ENCODE data around the gene TENM4. TPM values are rescaled to one million over a fixed set of nuclear protein-coding genes. Genes with fewer than 3 reads are reported as not detected.

TENM4 gene
- total RNA-seq, 2 experiments from 2014 or later: not detected

DNA sequence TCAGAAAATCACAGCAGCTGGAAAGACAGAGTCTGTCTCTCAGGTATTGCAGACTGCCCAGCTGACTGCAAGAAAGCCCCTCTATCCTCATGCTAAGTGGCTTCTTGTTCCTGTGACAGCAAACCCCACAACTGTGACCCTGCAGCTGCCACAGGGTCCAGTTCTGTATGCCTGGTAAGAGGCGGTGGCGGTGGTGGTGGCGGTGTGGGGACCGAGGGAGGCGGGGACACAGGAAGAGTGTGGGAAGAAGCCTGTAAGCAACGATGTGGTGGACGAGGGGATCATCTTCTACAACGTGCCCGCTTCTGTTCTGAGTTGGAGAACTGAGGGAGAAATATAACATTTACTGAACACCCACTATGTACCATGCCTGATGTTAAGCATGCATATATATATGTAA lies 112.4 kb downstream of the TENM4 start:
- ChIA-PET POLR2A (no interaction called here), CTCF (no interaction called here)
- no peak for ATAC-seq
- Mint-ChIP-seq H3K27ac (no peak overlapping the region), H3K9me3 (ENCODE audit: insufficient read depth) (no peaks in the 10 kb centered on the region), H3K36me3 (ENCODE audit: low read depth) (no peaks in the 10 kb centered on the region), H3K27me3 (ENCODE audit: low read depth) (no peaks in the 10 kb centered on the region), H3K4me1 (ENCODE audit: low read depth) (no peaks in the 10 kb centered on the region), H3K4me3 (no peak overlapping the region)
- no peak for DNase-seq

GRCh38 chr11:79325851-79326250 lies 115.0 kb downstream of the TENM4 start:
- H3K9me3 Mint-ChIP-seq (ENCODE audit: insufficient read depth): no peaks in the 10 kb centered on the region
- ChIA-PET CTCF (no interaction called here), POLR2A (no interaction called here)
- DNase-seq: no peak
- no peak overlapping the region for H3K27ac Mint-ChIP-seq
- H3K36me3 Mint-ChIP-seq (ENCODE audit: low read depth): no peaks in the 10 kb centered on the region
- H3K4me3 Mint-ChIP-seq: no peak overlapping the region
- H3K27me3 Mint-ChIP-seq (ENCODE audit: low read depth): no peaks in the 10 kb centered on the region
- H3K4me1 Mint-ChIP-seq (ENCODE audit: low read depth): no peaks in the 10 kb centered on the region
- ATAC-seq: no peak

DNA sequence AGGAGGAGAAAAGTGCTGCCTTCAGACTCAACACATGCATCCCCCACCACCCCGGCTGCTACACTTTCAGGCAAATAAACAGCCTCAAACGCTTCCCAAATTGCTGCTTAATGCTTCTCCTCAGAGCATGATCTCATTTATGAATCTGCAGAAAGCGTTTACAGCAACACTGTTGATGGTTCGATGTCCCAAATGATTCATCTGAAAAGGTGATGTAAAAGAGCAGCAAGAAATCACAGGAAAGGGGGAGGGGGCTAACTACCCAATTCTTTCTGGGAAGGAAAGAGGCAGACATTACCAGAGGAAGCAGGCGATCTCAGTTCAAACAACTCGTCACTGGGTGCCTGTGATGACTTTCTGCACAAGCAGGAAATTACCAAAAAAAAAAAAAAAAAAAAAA lies 119.6 kb downstream of the TENM4 start:
- H3K4me3 Mint-ChIP-seq: no peak overlapping the region
- POLR2A ChIA-PET: no interaction called here
- no peak for ATAC-seq
- H3K27me3 Mint-ChIP-seq (ENCODE audit: low read depth): no peaks in the 10 kb centered on the region
- CTCF ChIA-PET: no interaction called here
- no peaks in the 10 kb centered on the region for H3K9me3 Mint-ChIP-seq (ENCODE audit: insufficient read depth)
- no peaks in the 10 kb centered on the region for H3K36me3 Mint-ChIP-seq (ENCODE audit: low read depth)
- no peaks in the 10 kb centered on the region for H3K4me1 Mint-ChIP-seq (ENCODE audit: low read depth)
- no peak overlapping the region for H3K27ac Mint-ChIP-seq
- DNase-seq: no peak

DNA sequence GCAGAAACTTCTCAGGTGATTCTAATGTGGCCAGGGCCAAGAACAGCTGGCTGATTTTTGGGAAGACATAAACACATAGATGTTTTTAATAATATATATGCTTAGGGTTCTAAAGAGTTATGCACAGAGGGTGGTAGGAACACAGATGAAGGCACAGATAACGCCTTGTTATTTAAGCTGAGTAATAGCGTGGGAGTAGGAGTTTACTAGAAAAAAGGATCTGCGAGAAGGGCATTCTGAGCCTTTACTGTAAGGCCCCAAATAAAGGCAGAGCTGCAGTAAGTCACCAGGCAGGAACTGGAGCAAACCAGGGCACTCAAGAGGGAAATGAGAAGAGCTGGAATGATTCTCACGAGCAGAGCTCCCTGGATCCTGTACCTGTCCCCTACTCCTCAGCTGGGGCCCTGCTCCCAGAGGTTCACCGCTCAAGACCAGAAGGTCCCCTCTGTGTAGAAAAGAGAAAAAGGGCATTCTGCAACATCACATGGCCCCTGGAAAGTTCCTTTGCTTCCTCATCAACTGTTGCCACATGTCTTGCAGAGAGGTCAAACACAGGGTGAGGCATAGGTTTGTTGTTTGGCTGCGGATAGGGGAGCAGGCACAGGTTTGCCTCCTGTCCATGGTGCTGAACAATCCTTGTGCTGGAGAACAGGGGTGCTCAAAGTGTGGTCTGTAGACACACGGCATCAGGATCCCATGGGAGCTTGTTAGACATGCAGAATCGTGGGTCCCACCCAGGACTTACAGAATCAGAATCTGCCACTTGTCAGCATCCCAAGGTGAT lies 125.7 kb downstream of the TENM4 start:
- POLR2A ChIA-PET: no interaction called here
- Mint-ChIP-seq H3K27ac (no peak overlapping the region), H3K4me1 (ENCODE audit: low read depth) (no peaks in the 10 kb centered on the region), H3K27me3 (ENCODE audit: low read depth) (no peaks in the 10 kb centered on the region), H3K9me3 (ENCODE audit: insufficient read depth) (no peaks in the 10 kb centered on the region), H3K36me3 (ENCODE audit: low read depth) (no peaks in the 10 kb centered on the region), H3K4me3 (no peak overlapping the region)
- ATAC-seq (no peak), DNase-seq (no peak)
- CTCF ChIA-PET: no interaction called here

GRCh38 chr11:79313530-79313913 lies 127.3 kb downstream of the TENM4 start:
- Mint-ChIP-seq H3K27ac (no peak overlapping the region), H3K4me1 (ENCODE audit: low read depth) (no peaks in the 10 kb centered on the region), H3K9me3 (ENCODE audit: insufficient read depth) (no peaks in the 10 kb centered on the region), H3K4me3 (no peak overlapping the region), H3K36me3 (ENCODE audit: low read depth) (no peaks in the 10 kb centered on the region), H3K27me3 (ENCODE audit: low read depth) (no peaks in the 10 kb centered on the region)
- no peak for DNase-seq
- ATAC-seq: no peak
- POLR2A ChIA-PET: no interaction called here
- CTCF ChIA-PET: no interaction called here

DNA sequence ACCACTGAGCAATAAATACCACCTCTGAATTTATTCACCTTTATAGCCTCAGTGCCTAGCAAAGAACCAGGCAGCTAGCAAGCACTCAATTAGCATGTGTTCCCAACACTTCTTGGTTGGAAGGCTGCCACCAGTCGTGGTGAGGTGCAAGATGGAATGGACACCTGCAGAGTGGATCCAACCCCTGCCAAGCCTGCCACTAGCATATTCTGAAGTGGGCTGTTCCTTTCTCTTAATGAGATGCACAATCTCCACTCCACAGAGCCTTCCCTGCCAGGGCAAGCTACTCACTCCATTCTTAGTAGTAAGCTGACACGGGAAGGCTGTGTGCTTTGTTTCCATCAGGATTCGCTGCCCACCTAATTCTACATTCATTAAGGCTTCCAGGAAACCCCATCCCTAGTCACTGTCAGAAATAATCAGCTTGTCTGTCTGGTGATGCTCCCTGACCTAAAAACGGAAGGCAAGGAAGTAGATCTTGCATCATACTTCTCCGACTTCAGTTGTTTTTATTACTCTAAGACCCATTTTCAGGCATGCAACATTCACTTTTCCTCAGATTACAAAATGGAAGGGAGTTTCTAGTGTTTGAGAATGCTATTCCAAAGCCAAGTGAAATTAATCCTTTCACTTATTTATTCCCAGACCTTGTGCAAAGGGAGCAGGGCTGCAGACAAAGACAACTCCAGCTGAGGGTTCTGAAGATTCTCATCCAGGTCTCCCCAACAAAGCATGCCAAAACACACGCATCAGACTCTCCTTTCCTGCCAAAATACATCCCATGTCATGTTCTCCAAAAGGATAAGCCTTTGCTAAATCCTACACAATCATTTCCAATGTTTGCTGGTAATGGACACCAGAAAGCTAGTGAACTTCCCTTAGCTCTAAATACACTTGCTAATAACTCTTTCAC lies 128.0 kb downstream of the TENM4 start:
- no peaks in the 10 kb centered on the region for H3K36me3 Mint-ChIP-seq (ENCODE audit: low read depth)
- ChIA-PET CTCF (no interaction called here), POLR2A (no interaction called here)
- DNase-seq (no peak), ATAC-seq (no peak)
- H3K27ac Mint-ChIP-seq: no peak overlapping the region
- no peaks in the 10 kb centered on the region for H3K4me1 Mint-ChIP-seq (ENCODE audit: low read depth)
- H3K9me3 Mint-ChIP-seq (ENCODE audit: insufficient read depth): no peaks in the 10 kb centered on the region
- no peaks in the 10 kb centered on the region for H3K27me3 Mint-ChIP-seq (ENCODE audit: low read depth)
- no peak overlapping the region for H3K4me3 Mint-ChIP-seq

GRCh38 chr11:79311461-79311860 lies 129.4 kb downstream of the TENM4 start:
- Mint-ChIP-seq H3K27me3 (ENCODE audit: low read depth) (no peaks in the 10 kb centered on the region), H3K27ac (no peak overlapping the region), H3K4me1 (ENCODE audit: low read depth) (no peaks in the 10 kb centered on the region), H3K4me3 (no peak overlapping the region), H3K9me3 (ENCODE audit: insufficient read depth) (no peaks in the 10 kb centered on the region), H3K36me3 (ENCODE audit: low read depth) (no peaks in the 10 kb centered on the region)
- DNase-seq (no peak), ATAC-seq (no peak)
- ChIA-PET CTCF (no interaction called here), POLR2A (no interaction called here)

- Mint-ChIP-seq H3K36me3 (ENCODE audit: low read depth) (no peaks in the 10 kb centered on the region), H3K27me3 (ENCODE audit: low read depth) (no peaks in the 10 kb centered on the region), H3K9me3 (ENCODE audit: insufficient read depth) (no peaks in the 10 kb centered on the region), H3K27ac (no peak overlapping the region), H3K4me3 (no peak overlapping the region), H3K4me1 (ENCODE audit: low read depth) (no peaks in the 10 kb centered on the region)
- CTCF ChIA-PET: no interaction called here
- POLR2A ChIA-PET: no interaction called here
- no peak for ATAC-seq
- DNase-seq: no peak
These were observed 131.4 kb downstream of the TENM4 start for GRCh38 chr11:79309407-79309806.

- Mint-ChIP-seq H3K27me3 (ENCODE audit: low read depth) (no peaks in the 10 kb centered on the region), H3K36me3 (ENCODE audit: low read depth) (no peaks in the 10 kb centered on the region), H3K4me3 (no peak overlapping the region), H3K9me3 (ENCODE audit: insufficient read depth) (no peaks in the 10 kb centered on the region), H3K4me1 (ENCODE audit: low read depth) (no peaks in the 10 kb centered on the region), H3K27ac (no peak overlapping the region)
- DNase-seq (no peak), ATAC-seq (no peak)
- ChIA-PET POLR2A (no interaction called here), CTCF (no interaction called here)
These were observed 132.4 kb downstream of the TENM4 start for GRCh38 chr11:79308429-79308828.

DNA sequence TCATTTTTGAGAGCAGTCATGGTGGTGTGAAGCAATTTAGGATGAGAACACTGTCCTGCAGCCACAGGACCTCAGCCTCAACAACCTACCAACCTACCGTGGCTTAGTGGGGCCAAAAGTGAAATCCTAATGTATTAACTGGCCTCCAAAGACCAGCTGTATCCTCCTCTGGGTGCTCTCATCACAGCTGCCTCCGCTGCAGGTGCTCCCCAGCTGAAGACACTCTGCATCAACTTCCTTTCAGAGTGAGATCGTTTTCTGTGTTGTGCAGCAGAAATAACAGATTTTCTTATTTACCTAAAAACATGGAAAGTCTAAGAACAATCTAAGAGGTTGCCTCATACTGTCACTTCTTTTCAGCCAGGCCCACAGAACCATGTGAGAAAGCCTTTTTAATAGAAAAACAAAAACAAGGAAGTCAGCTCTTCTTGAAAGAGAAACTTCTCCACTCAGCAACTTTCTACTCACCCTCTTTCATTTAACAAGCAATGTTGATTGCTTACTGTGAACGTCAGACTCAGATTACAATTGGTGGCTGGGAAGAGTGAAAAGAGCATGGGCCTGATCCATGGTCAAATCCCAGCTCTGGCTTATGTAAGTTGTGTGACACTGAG lies 136.1 kb downstream of the TENM4 start:
- Mint-ChIP-seq H3K27me3 (ENCODE audit: low read depth) (no peaks in the 10 kb centered on the region), H3K36me3 (ENCODE audit: low read depth) (no peaks in the 10 kb centered on the region), H3K4me1 (ENCODE audit: low read depth) (no peaks in the 10 kb centered on the region), H3K9me3 (ENCODE audit: insufficient read depth) (no peaks in the 10 kb centered on the region), H3K27ac (no peak overlapping the region), H3K4me3 (no peak overlapping the region)
- DNase-seq: no peak
- ChIA-PET CTCF (no interaction called here), POLR2A (no interaction called here)
- ATAC-seq: no peak

DNA sequence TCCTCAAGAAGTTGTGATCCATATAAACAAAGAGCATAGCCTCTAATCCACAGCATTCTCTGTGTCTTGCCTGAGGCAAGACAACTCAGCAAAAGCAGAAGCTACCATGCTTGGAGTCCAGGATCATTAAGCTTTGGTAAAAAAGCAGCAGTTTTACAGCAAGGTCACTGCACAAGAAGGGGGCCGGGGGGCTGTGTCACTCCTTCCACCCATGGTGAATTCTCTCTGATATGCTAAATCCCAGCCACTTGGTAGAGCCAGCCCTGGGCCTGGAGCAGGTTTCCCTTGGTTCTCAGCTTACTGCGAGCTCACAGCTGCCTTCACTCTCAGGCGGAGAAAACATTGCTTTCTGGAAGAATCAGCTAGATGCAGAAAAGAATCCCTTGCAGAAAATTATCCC lies 144.7 kb downstream of the TENM4 start:
- ChIA-PET CTCF (no interaction called here), POLR2A (no interaction called here)
- Mint-ChIP-seq H3K27ac (no peak overlapping the region), H3K36me3 (ENCODE audit: low read depth) (no peaks in the 10 kb centered on the region), H3K27me3 (ENCODE audit: low read depth) (no peaks in the 10 kb centered on the region), H3K4me3 (no peak overlapping the region), H3K4me1 (ENCODE audit: low read depth) (no peaks in the 10 kb centered on the region), H3K9me3 (ENCODE audit: insufficient read depth) (no peaks in the 10 kb centered on the region)
- DNase-seq (no peak), ATAC-seq (no peak)

DNA sequence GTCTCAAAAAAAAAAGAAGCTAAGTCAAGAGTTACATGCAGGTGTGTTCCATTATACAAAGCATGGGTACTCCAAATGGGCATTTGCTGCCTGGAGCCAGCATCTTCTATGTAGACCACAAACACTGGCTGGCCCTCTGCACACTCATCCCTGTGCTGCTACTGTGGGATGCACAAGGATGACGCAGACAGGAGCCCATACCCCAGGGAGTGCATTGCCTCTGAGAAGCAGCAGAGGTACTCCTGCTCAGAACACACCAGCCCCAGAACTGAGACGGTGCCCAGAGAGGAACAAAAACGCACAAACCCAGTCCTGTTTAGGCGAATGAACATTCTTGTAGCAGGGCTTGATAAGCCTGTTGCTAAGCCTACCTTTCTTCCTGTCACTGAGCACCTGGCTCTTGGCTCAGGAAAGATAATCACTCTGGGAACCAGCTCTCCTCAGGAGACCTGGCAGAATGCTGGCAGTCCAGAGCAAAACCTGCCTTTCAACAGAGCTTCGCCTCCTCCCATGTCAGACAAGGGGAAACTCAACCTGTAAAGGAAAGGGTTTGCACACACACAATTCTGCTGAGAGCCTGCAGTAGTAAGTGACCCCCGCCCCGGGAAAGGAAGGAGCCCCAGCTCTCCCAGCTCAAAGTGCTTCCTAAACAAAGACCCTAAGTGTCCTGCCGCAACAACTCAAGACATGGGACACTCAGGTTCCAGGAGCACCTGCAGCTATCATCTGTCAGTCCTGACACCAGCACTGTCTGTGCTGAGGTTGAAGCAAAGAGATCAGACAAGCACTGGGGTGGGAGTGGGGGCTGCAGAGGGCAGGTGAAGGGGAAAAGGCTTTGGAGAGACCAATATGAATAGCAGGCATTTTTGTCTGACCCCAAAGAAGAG lies 145.7 kb downstream of the TENM4 start:
- CTCF ChIA-PET: no interaction called here
- no peak overlapping the region for H3K4me3 Mint-ChIP-seq
- H3K27me3 Mint-ChIP-seq (ENCODE audit: low read depth): no peaks in the 10 kb centered on the region
- no peaks in the 10 kb centered on the region for H3K36me3 Mint-ChIP-seq (ENCODE audit: low read depth)
- DNase-seq (no peak), ATAC-seq (no peak)
- H3K9me3 Mint-ChIP-seq (ENCODE audit: insufficient read depth): no peaks in the 10 kb centered on the region
- H3K27ac Mint-ChIP-seq: no peak overlapping the region
- POLR2A ChIA-PET: no interaction called here
- no peaks in the 10 kb centered on the region for H3K4me1 Mint-ChIP-seq (ENCODE audit: low read depth)

Data from activated CD8-positive, alpha-beta T cell treated with anti-CD3 and anti-CD28 coated beads, Interleukin-2, amount 10 ng/mL, durations not matched to agents 7 days and 5 days (primary cell).